Right lobe of liver (tissue), 4 donors: Measurements from ENCODE around the gene BMF.

ENCODE experiments used
- CTCF ChIP-seq, 4 donors: fragments of 200-600 bp in 3 of 4; fragments of 450-650 bp in 1 of 4; IDR thresholded peaks; one replicate each; pipeline versions ENCODE4 v1.5.1 to v1.8.0; 2016 to 2022; ENCODE audit warnings: antibody characterized with exemption in 4 of 4, mild to moderate bottlenecking in 2 of 4
- POLR2A ChIP-seq: fragments of 450-650 bp; IDR thresholded peaks from one replicate; pipeline ENCODE4 v1.6.1; 2017; ENCODE audit warnings: antibody characterized with exemption, mild to moderate bottlenecking
- donor health status: DM: no; HTN: no; CAD: no.
- donor health status: DM: no; HTN: no; CAD: no.
- donor health status: DM: no; HTN: yes; CAD: no.

GRCh38 chr15:40040770-40041169 is 67.9 kb downstream of the BMF start:
- TF ChIP-seq CTCF (IDR thresholded peaks at IDR 0.05) (no peak), POLR2A (no peak)
